MM.1S (cell line): ENCODE data around the gene TNK1.

Source experiments
- DNase-seq: peaks from one replicate; pipeline ENCODE4 v3.0.0-alpha.2; 2015
- H2AFZ ChIP-seq: fragments of 300-600 bp; sonication (generic); 2 replicates; pipeline ENCODE4 v1.6.0; 2016; ENCODE audit warnings: antibody characterized with exemption, low read length
- H3F3A ChIP-seq: fragments of 300-600 bp; sonication (generic); 2 replicates; pipeline ENCODE4 v1.6.1; 2016; ENCODE audit warnings: mild to moderate bottlenecking, antibody characterized with exemption, low read length, moderate library complexity, mixed read lengths; ENCODE audit not compliant: insufficient read depth
- H3K27ac ChIP-seq: fragments of 300-600 bp; sonication (generic); 2 replicates; pipeline ENCODE4 v1.5.1; 2016; ENCODE audit warnings: mild to moderate bottlenecking, low read length
- H3K27me3 ChIP-seq: fragments of 300-600 bp; sonication (generic); replicated peaks from 2 replicates; pipeline ENCODE4 v1.6.0; 2016; ENCODE audit warnings: low read length; ENCODE audit not compliant: insufficient read depth
- H3K36me3 ChIP-seq: fragments of 300-600 bp; sonication (generic); replicated peaks from 2 replicates; pipeline ENCODE4 v1.6.1; 2016; ENCODE audit warnings: mild to moderate bottlenecking, low read length, mixed read lengths; ENCODE audit not compliant: insufficient read depth
- H3K4me1 ChIP-seq: fragments of 300-600 bp; sonication (generic); 2 replicates; pipeline ENCODE4 v1.6.1; 2016; ENCODE audit warnings: low read length, mixed read lengths
- H3K4me2 ChIP-seq: fragments of 300-600 bp; sonication (generic); 2 replicates; pipeline ENCODE4 v1.6.0; 2016; ENCODE audit warnings: low read depth, low read length
- H3K4me3 ChIP-seq: fragments of 300-600 bp; sonication (generic); 2 replicates; pipeline ENCODE4 v1.5.1; 2016; ENCODE audit warnings: low read length, mixed read lengths
- H3K79me2 ChIP-seq: fragments of 300-600 bp; sonication (generic); 2 replicates; pipeline ENCODE4 v1.6.1; 2016; ENCODE audit warnings: mixed run types, low read length, mixed read lengths
- H3K9ac ChIP-seq: fragments of 300-600 bp; sonication (generic); 2 replicates; pipeline ENCODE4 v1.6.1; 2016; ENCODE audit warnings: low read length, mixed read lengths
- H3K9me2 ChIP-seq: fragments of 300-600 bp; sonication (generic); replicated peaks from 2 replicates; pipeline ENCODE4 v1.6.1; 2016; ENCODE audit warnings: mild to moderate bottlenecking, low read length, mixed read lengths; ENCODE audit not compliant: insufficient read depth
- H3K9me3 ChIP-seq: fragments of 300-600 bp; sonication (generic); replicated peaks from 2 replicates; pipeline ENCODE4 v1.6.1; 2016; ENCODE audit warnings: mild to moderate bottlenecking, low read length, mixed read lengths; ENCODE audit not compliant: insufficient read depth
- H4K20me1 ChIP-seq: fragments of 300-600 bp; sonication (generic); 2 replicates; pipeline ENCODE4 v1.6.1; 2016; ENCODE audit warnings: mild to moderate bottlenecking, low read length, moderate library complexity, mixed read lengths; ENCODE audit not compliant: insufficient read depth
- CTCF ChIP-seq: fragments of 300-600 bp; sonication (generic); IDR thresholded peaks from 2 replicates; pipeline ENCODE4 v1.5.1; 2016; ENCODE audit warnings: antibody characterized with exemption, low read length, mixed read lengths
- EZH2 ChIP-seq: fragments of 300-600 bp; sonication (generic); optimal IDR thresholded peaks from 2 replicates; pipeline ENCODE3; 2017; ENCODE audit warnings: low read depth, mild to moderate bottlenecking, antibody characterized with exemption, low read length, mixed read lengths
- EZH2phosphoT487 ChIP-seq: fragments of 300-600 bp; sonication (generic); IDR thresholded peaks from 2 replicates; pipeline ENCODE4 v1.6.1; 2018; ENCODE audit warnings: antibody characterized with exemption, low read length

The TNK1 gene

GRCh38 chr17:7354262-7354843 is 26.5 kb upstream of the TNK1 start:
- no peak overlapping the region for H3K4me2 ChIP-seq
- no peak overlapping the region for H2AFZ ChIP-seq
- 0 out of 2 replicates have a peak, but pooled peaks cover 6% of the 10 kb centered on the region for H3F3A ChIP-seq
- H4K20me1 ChIP-seq, result no peaks in the 10 kb centered on the region
- H3K9me3 ChIP-seq, result no peaks in the 10 kb centered on the region
- no peak overlapping the region for H3K4me3 ChIP-seq
- H3K4me1 ChIP-seq, result peaks cover 5% of the 10 kb centered on the region; the same call in 1 of the 2 replicates
- TF ChIP-seq EZH2phosphoT487, result no peak
- no peak for TF ChIP-seq EZH2
- TF ChIP-seq CTCF, result no peak
- no peaks in the 10 kb centered on the region for H3K79me2 ChIP-seq
- peaks cover 7% of the 10 kb centered on the region; the same call in 1 of the 2 replicates for H3K27me3 ChIP-seq
- no peak overlapping the region for H3K27ac ChIP-seq
- H3K36me3 ChIP-seq, result no peaks in the 10 kb centered on the region
- no peaks in the 10 kb centered on the region for H3K9me2 ChIP-seq
- H3K9ac ChIP-seq, result no peak overlapping the region
- DNase-seq, result no peak

- no peaks in the 10 kb centered on the region for H3K9me3 ChIP-seq
- H3K4me2 ChIP-seq, result no peak within 1 kb of the TSS
- no peak within 1 kb of the TSS for H2AFZ ChIP-seq
- H3K4me1 ChIP-seq, result peaks cover 5% of the 10 kb centered on the region; the same call in 1 of the 2 replicates
- 0 out of 2 replicates have a peak, but pooled peaks cover 6% of the 10 kb centered on the region for H3F3A ChIP-seq
- no peaks in the 10 kb centered on the region for H4K20me1 ChIP-seq
- TF ChIP-seq EZH2phosphoT487 (no peak), CTCF (no peak), EZH2 (no peak)
- DNase-seq, result no peak
- no peak within 1 kb of the TSS for H3K27ac ChIP-seq
- no peak within 1 kb of the TSS for H3K4me3 ChIP-seq
- H3K79me2 ChIP-seq, result no peaks in the 10 kb centered on the region
- H3K9ac ChIP-seq, result no peak within 1 kb of the TSS
- H3K27me3 ChIP-seq, result peaks cover 7% of the 10 kb centered on the region; the same call in 1 of the 2 replicates
- H3K36me3 ChIP-seq, result no peaks in the 10 kb centered on the region
- no peaks in the 10 kb centered on the region for H3K9me2 ChIP-seq
Observed at GRCh38 chr17:7355053-7355452, 25.8 kb upstream of the TNK1 start, which contains the start of gene TMEM95. TMEM95 (plus strand) TSS chr17:7355156; CDS start chr17:7355205, 49 bp downstream.

- Histone ChIP-seq H3K4me1 (peaks cover 5% of the 10 kb centered on the region; the same call in 1 of the 2 replicates), H3K36me3 (no peaks in the 10 kb centered on the region), H3K4me2 (no peak overlapping the region), H3K79me2 (no peaks in the 10 kb centered on the region), H3K9me2 (no peaks in the 10 kb centered on the region), H3K4me3 (no peak overlapping the region), H3K27me3 (peaks cover 7% of the 10 kb centered on the region; the same call in 1 of the 2 replicates), H3K27ac (no peak overlapping the region), H3F3A (0 out of 2 replicates have a peak, but pooled peaks cover 6% of the 10 kb centered on the region), H2AFZ (no peak overlapping the region), H3K9me3 (no peaks in the 10 kb centered on the region), H4K20me1 (no peaks in the 10 kb centered on the region), H3K9ac (no peak overlapping the region)
- no peak for DNase-seq
- no peak for TF ChIP-seq EZH2phosphoT487
- TF ChIP-seq CTCF, result no peak
- TF ChIP-seq EZH2, result no peak
Observed at GRCh38 chr17:7355573-7355972, 25.3 kb upstream of the TNK1 start.
